SK-N-MC (cell line): ENCODE results near the gene ZNF638.

Experiments
- EZH2 ChIP-seq: fragments of 200-600 bp; sonication (generic); IDR thresholded peaks from one replicate; pipeline ENCODE4 v1.6.1; 2017; ENCODE audit warnings: antibody characterized with exemption
- POLR2AphosphoS5 ChIP-seq: IDR thresholded peaks from 2 replicates; pipeline ENCODE4 v1.6.1; 2012; ENCODE audit warnings: mild to moderate bottlenecking, low read depth, low read length, borderline replicate concordance

GRCh38 chr2:71419145-71419544 lies 87.6 kb downstream of the ZNF638 start:
- TF ChIP-seq POLR2AphosphoS5 (no peak), EZH2 (no peak)
